Testis (tissue), 2 donors: ENCODE results near the gene SLCO3A1.

Experiments
- CTCF ChIP-seq, 3 experiments: fragments of 450-650 bp in 2 of 3; fragments of 200-600 bp in 1 of 3; sonication (generic) in 1 of 3; IDR thresholded peaks; one replicate each; pipeline ENCODE4 v1.5.1; 2016 to 2019; ENCODE audit warnings: antibody characterized with exemption in 3 of 3, mild to moderate bottlenecking in 2 of 3, moderate library complexity in 1 of 3
- POLR2A ChIP-seq: fragments of 450-650 bp; IDR thresholded peaks from one replicate; pipeline ENCODE4 v1.6.1; 2017; ENCODE audit warnings: antibody characterized with exemption, mild to moderate bottlenecking, moderate library complexity

GRCh38 chr15:91929509-91929908, 76.0 kb downstream of the SLCO3A1 start:
- TF ChIP-seq CTCF (IDR thresholded peaks at IDR 0.05) (no peak), POLR2A (no peak)
